Medulla oblongata (tissue), 1 donor: ENCODE results near the gene CEP89.
"Not testable (repeated sequence)": the region's sequence is repeated elsewhere in the genome, so short reads cannot be mapped to it uniquely, and the experiment has no call there.

ENCODE experiments used
- DNase-seq: peaks from one replicate; pipeline ENCODE4 v3.0.0-alpha.2; 2015; ENCODE audit errors: extremely low spot score

The CEP89 gene

GRCh38 chr19:32971715-32972540 lies at the start of gene CEP89, which contains the start of gene FAAP24:
Gene CEP89 (minus strand): TSS chr19:32971958. CDS start chr19:32971874, 84 bp downstream.
Gene FAAP24 (plus strand): TSS chr19:32972242. CDS start chr19:32973197, 955 bp downstream.
- DNase-seq, result peak; percentile 100

GRCh38 chr19:33010891-33011290 lies 39.1 kb upstream of the CEP89 start:
- not testable (repeated sequence) for DNase-seq

- no peak for DNase-seq
Observed at GRCh38 chr19:33008738-33009137, 37.0 kb upstream of the CEP89 start.

DNA sequence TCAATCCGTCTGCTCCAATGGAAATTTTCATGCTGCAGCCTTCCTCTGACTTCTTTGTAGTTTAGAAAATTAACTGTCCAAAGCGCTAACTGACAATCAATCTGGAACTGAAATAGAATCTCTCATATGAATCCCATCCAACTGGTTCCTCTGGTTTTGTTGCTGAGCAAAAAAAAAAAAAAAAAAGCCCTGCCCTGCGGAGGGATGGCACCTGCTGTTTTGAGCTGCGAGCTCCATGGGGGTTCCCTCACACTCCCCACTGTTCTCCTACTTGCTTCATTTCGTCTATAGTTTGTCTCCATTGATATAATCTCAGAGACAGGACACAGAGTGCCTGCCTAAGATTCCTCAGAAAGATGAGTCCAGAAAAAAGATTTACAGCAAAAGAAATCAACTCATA lies 33.7 kb upstream of the CEP89 start:
- DNase-seq, result no peak

- DNase-seq, result not testable (repeated sequence)
Observed at GRCh38 chr19:33003424-33004024, 31.8 kb upstream of the CEP89 start.

- peak; percentile 6 for DNase-seq
Observed at GRCh38 chr19:33002126-33002865, 30.5 kb upstream of the CEP89 start.

GRCh38 chr19:33000910-33001309 lies 29.2 kb upstream of the CEP89 start:
- no peak for DNase-seq

DNA sequence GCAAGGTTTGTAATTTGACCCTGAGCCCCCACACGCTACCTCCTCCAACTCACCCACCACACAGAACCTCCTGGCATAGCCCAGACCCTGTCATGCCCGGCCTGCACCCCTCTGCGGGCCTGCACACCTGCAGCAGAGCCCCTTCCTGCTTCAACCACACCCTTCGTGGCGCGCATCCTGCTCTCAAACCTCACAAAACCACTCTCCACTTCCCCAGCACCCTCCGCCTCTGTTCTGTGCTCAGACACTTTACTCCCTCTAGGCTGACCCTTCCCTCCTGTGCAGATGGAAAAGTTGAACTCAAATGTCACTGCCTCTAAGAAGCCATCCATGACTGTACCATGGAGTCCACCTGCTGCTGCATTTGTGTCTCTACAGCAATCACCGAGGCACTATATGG lies 28.8 kb upstream of the CEP89 start:
- DNase-seq, result no peak

DNA sequence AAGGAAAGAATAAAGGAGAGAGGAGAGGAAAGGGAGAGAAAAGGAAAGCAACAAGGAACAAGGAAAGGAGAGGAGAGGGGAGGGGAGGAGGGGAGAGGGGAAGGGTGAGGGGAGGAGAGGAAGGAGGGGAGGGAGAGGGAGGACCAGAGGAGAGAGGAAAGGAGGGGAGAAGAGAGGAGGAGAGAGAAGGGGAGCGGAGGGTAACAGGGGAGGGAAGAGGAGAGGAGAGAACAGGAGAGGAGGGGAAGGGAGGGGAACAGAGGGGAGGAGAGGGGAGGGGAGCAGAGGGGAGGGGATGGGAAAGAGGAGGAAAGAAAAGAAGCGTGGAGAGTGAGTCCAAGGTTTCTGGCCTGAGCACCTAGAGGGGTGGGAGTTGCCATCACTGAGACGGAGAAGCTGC lies 27.0 kb upstream of the CEP89 start:
- no peak for DNase-seq

DNA sequence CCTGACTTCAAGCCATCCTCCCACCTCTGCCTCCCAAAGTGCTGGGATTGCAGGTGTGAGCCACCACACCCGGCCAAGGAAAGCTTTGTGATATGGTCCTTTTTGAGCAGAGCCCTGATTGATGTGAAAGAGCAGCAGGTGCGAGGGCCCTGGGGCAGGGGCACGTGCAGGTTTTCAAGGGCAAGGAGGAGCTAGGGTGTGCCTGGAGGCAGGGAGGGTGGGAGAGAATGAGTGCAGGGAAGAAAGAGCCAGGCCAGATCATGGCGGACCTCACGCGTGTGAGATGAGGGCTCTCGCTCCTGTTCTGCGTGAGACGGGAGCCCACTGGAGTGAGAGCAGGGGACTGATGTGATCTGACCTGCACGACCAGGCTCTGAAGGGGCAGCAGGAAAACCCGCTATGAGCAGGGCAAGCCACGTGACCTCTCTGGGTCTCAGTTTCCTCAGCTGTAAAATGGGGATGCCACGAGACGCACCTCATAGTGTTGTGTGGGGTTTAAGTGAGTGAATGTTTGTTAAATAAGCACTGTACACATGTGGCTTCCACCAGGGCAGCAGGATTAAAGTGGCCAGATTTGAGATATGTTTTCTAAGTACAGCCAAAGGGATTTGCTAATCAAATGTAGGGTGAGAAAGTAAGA lies 26.1 kb upstream of the CEP89 start:
- DNase-seq, result no peak

DNA sequence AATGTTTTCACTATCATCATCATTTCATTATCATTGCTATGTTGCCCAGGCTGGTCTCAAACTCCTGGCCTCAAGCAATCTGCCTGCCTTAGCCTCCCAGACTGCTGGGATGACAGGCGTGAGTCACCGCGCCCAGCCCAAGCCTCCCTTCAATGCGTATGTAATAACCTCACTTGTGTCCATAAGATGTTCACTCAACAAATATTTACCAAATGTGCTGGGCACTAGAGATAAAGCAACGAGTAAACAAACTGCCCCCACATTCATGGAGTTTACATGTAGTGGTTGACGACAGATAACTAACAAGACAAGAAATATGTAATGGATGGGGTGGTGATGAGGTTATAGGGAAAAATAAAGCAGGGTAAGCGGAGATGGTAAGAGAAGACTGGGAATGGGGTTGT lies 25.3 kb upstream of the CEP89 start:
- not testable (repeated sequence) for DNase-seq

GRCh38 chr19:32995966-32996365 lies 24.2 kb upstream of the CEP89 start:
- DNase-seq, result not testable (repeated sequence)

DNA sequence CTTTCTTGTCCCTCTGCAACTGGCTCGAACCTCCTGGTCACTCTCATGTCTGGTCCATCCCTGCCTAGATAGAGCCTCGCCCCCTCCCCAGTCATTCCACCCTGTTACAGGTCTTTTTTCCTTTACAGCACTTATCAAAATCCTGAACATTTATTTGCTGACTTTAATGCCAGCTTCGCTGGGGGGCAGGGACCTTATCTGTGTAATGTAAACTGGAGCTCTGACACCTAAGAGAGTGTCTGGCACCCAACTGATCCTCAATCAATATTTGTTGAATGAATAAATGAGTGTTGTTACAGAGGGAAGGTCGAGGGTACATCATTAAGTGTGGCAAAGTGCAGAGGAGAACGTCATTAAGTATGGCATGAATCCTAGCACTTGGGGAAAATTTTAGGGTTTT lies 17.0 kb upstream of the CEP89 start:
- DNase-seq, result no peak

DNA sequence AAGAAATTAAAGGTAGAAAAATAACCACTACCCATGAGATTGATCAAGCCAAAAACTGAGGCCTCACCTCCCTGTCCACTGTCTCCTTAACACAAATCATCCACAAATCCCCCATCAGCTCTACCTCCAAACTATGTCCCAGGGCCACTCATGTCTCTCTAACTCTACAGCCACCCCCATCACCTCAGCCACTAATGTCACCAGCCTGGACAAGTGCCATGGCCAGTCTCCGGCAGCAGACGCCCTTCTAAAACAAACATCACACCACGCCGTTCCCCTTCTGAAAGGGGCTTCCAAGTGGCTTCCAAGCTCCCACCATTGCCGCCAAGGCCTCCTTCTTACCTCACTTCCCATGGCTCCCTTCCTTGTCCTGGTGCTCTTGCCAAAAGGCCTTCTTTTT lies 16.5 kb upstream of the CEP89 start:
- DNase-seq, result not testable (repeated sequence)

GRCh38 chr19:32982488-32982887 lies 10.7 kb upstream of the CEP89 start:
- not testable (repeated sequence) for DNase-seq

DNA sequence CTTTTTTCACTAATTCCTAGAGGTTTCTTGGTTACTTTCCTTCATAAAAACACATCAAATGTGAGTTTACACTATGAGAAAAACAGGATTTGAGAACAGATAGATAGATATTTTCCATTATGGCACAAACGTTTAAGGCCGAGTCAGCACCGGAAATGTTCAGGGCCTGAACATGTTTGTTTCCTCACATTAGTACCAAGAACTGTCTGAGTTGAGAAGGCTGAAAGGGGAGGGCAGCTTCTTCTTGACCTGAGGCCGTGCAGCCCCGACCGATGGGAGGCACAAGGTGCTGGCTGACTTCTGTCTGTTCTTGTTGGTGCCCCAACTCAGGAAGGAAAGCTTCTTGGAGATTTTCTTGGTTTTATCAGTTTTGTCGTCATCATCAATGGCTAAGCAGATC lies 8.0 kb upstream of the CEP89 start:
- DNase-seq, result not testable (repeated sequence)

GRCh38 chr19:32977813-32978212 lies 6.1 kb upstream of the CEP89 start:
- DNase-seq, result not testable (repeated sequence)

DNA sequence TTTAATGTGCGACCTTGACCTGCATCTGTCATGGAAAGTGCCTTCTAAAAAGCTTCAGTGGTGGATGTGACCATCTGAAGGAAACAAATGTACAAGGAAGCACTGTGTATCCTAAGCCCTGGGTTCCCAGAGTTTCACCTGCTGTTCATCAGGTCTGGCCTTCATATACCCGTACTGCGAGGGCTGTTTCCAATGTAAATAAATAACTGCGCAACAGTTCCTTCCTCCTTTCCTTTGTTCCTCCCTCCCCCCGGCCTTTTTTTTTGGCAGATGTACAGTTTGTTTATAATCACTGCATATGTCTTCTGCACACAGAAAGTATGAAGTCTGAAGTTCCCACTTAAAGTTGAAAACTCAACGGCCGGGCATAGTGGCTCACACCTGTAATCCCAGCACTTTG lies 5.5 kb upstream of the CEP89 start:
- no peak for DNase-seq

DNA sequence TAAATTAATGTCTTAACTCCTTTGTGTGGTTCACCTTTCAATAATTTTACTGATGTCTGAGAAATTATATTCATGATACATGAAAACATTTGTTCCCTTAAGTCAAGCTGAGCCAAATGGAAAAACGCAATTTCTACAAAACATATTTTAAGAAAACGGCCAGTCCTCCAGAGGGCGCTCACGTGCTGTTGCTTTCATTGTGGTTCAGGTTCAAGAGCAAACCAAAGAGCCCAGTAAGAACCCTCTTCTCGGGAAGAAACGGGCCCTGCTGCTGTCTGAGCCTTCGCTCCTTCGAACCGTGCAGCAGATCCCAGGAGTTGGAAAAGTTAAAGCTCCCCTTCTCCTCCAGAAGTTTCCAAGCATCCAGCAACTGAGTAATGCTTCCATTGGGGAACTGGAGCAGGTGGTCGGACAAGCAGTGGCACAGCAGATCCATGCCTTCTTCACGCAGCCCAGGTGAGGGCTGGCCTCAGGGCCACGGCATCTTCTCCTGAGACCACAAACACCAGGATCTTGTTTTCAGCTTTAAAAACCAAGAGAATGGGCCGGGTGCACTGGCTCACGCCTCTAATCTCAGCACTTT lies 4.6 kb upstream of the CEP89 start:
- DNase-seq, result peak; percentile 78

- DNase-seq, result no peak
Observed at GRCh38 chr19:32971012-32971595, 654 bp downstream of the CEP89 start.

GRCh38 chr19:32969549-32969948 lies 2.2 kb downstream of the CEP89 start:
- DNase-seq, result no peak
